GM15510 (cell line): ENCODE data around the gene PPP2R3B.

Experiments
- POLR2A ChIP-seq: IDR thresholded peaks from 3 replicates; pipeline ENCODE4 v1.6.1; 2011; ENCODE audit warnings: borderline replicate concordance; ENCODE audit not compliant: insufficient read length; ENCODE audit errors: extremely low read depth

Gene PPP2R3B

GRCh38 chrX:313546-313945, 73.2 kb downstream of the PPP2R3B start:
- no peak for TF ChIP-seq POLR2A

GRCh38 chrX:312621-313331, 73.9 kb downstream of the PPP2R3B start:
- no peak for TF ChIP-seq POLR2A

GRCh38 chrX:311156-312129, 75.3 kb downstream of the PPP2R3B start:
- no peak for TF ChIP-seq POLR2A

GRCh38 chrX:310621-311155, 76.0 kb downstream of the PPP2R3B start:
- no peak for TF ChIP-seq POLR2A

- no peak for TF ChIP-seq POLR2A
Observed at GRCh38 chrX:308821-309520, 77.7 kb downstream of the PPP2R3B start.

- no peak for TF ChIP-seq POLR2A
Observed at GRCh38 chrX:307261-308111, 79.2 kb downstream of the PPP2R3B start.

GRCh38 chrX:302975-303374, 83.7 kb downstream of the PPP2R3B start:
- no peak for TF ChIP-seq POLR2A

- no peak for TF ChIP-seq POLR2A
Observed at GRCh38 chrX:300334-300733, 86.4 kb downstream of the PPP2R3B start.

GRCh38 chrX:298993-299392, 87.7 kb downstream of the PPP2R3B start:
- no peak for TF ChIP-seq POLR2A

GRCh38 chrX:295136-295535, 91.6 kb downstream of the PPP2R3B start:
- TF ChIP-seq POLR2A, result no peak

- TF ChIP-seq POLR2A, result no peak
Observed at GRCh38 chrX:292900-293897, 93.5 kb downstream of the PPP2R3B start.

GRCh38 chrX:291411-291901, 95.3 kb downstream of the PPP2R3B start:
- TF ChIP-seq POLR2A, result no peak
